ENCODE data around the gene CR2.
"Not testable (repeated sequence)": the region's sequence is repeated elsewhere in the genome, so short reads cannot be mapped to it uniquely, and the experiment has no call there.

The CR2 gene

DNA sequence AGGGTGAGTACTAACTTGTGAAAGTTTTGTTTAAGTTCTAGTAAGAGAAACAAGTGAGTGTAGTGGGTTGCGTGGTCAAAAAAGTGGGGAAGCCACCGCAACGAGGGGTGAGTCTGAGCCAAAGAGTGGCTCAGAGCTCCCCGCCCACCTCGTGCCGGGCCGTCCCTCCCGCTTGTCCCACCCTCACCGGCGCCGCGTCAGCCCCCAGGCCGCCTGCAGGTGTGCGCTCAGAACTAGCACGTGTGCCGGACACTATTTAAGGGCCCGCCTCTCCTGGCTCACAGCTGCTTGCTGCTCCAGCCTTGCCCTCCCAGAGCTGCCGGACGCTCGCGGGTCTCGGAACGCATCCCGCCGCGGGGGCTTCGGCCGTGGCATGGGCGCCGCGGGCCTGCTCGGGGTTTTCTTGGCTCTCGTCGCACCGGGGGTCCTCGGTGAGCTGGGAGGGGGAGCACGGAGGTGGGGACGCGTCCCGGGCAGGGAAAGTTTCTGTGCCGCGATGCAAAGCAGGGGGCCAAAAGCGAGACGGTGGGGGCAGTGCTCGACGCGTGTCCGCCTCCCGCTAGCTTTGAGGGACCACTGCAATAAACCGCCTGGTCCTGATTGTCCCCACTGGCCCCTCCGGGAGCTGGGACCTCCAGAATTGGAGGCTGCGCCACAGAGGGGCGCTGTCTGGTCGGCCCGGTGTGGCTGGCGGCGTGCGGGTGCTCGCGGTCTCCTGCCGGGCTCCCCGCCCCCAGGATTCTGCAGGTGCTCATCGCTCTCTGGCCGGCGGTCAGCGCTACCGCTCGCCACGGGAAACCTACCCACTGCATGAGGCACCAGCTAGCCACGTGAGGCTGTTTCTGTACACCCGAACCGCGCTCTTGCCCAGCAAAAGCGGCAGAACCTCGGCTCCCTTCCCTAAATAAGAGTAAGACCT, at the start of gene CR2:
Gene CR2 (plus strand): TSS at position 283 of the 919 bp plus-strand sequence. CDS start 91 bp downstream, at position 374.
- peak; percentile 17 for DNase-seq (ENCODE audit: low spot score)

DNA sequence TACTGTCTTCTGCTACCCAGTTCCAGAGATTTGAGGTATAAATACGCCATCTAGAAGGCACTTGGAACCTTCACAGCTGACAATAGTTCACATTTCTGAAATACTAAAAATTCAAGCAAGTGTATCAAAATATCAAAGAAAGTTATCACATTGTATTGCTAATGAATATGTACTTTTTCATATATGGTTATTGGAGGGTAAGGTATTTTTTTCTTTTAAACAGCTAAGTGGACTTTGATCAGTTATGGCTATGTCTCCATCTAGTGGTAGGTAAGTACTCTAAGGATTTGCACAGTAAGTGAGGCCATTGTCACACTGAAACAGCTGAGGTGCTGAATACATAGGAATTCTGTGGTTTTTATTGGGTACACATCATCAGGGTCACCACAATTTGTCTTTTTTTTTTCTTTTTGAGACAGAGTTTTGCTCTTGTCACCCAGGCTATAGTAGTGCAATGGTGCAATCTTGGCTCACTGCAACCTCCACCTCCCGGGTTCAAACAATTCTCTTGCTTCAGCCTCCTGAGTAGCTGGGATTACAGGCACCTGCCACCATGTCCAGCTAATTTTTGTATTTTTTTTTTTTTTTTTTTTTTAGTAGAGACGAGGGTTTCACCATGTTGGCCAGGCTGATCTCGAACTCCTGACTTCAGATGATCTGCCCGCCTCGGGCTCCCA, 49.1 kb upstream of the CR2 start:
- peak; percentile 68 for DNase-seq (ENCODE audit: low spot score)

- DNase-seq (ENCODE audit: low spot score) = no peak
Measured at GRCh38 chr1:207405814-207406213, 48.3 kb upstream of the CR2 start.

DNA sequence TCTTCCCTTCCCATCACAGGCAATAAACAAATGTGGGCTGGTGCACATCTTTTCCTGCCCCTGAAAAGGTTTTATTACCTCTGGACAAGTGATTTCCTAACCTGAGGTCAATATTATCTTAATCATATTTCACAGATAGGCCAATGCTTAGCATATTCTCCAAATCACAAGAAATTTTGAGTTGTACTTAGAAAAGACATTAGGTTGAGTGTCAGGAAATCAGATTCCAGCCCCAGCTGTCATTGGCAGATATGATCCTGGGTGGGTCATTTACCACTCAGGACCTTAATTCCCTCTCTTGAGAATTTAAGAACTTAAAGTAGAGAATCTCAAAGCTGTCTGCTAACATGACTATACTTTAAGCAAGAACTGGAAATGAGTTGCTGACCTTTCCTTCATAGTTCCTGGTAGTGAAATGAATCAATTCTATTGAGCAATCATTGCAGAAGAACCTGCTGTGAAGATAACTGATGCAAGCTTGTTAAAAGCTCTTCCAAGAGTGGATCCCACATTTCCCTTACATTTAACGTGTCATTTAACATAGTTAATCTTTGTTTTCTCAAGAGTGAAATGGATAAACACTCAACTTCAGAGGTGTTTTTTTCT, 46.4 kb upstream of the CR2 start:
- DNase-seq (ENCODE audit: low spot score) = peak; percentile 27

DNA sequence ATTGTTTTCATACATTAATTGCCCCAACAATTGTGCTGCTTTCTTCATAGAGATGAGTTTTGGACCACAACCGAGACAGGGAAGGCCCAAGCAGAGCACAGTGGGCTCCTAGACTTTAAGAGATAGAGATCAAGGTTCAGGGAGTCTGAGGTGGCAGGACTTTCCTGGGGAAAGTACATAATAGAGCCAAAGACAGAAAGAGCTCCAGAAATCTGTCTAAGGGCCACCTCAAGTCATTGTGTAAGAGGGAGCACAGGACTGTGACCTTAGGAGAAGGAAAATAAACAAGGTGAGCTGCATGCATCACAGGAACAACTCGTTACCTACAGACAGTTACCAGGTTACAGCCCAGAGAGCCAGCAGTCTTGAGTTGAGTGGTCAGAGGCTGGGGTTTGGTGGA, 41.3 kb upstream of the CR2 start:
- DNase-seq (ENCODE audit: low spot score) = no peak

- no peak for DNase-seq (ENCODE audit: low spot score)
Measured at GRCh38 chr1:207414606-207415108, 39.5 kb upstream of the CR2 start.

GRCh38 chr1:207417076-207417475, 37.1 kb upstream of the CR2 start:
- no peak for DNase-seq (ENCODE audit: low spot score)

- DNase-seq (ENCODE audit: low spot score) = no peak
Measured at GRCh38 chr1:207418351-207418750, 35.8 kb upstream of the CR2 start.

DNA sequence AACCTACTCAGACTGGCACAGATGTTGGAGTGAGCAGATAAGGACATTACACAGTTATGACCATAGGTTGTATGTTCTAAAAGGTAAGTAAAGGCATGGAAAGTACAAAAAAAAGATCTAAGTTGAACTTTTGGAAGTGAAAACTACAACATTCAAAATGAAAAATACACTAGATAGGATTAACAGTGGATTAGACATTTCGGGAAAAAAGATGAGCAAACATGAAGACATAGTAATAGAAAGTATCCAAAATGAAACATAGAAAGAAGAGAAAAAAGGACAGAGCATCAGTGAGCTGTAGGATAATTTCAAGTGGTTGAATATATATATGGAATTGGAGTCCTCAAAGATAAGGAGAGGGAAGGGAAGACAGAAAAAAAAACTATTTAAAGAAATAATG, 34.0 kb upstream of the CR2 start:
- no peak for DNase-seq (ENCODE audit: low spot score)

GRCh38 chr1:207421078-207421477, 33.0 kb upstream of the CR2 start:
- DNase-seq (ENCODE audit: low spot score) = no peak

- DNase-seq (ENCODE audit: low spot score) = no peak
Measured at GRCh38 chr1:207423560-207424292, 30.4 kb upstream of the CR2 start.

DNA sequence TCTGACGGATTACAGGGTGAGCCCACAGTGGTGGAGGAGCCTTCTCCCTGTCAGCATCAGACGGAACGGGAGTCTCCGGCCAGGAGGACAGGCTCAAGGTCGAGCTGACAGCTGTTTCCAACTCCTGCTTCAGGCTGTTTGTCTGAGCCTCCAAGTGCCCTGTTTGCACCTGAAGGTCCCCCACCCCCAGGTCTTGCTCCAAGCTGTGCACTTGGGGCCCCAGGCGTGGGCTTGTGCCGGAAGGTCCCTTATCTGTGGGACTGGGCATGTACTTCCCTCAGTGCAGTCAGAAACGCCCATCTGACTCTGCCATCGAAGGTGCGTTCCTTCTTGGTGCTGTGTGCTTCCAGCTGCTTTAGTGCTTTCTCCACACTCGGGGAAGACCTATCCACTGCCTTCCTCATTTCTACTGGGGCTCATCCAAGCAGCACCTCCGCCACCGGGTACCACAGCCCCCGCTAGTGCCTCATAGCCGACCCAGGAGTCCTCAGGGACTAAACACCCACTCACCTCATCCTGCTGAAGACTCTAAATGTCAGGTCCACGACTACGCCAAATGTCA, 29.5 kb upstream of the CR2 start:
- no peak for DNase-seq (ENCODE audit: low spot score)

DNA sequence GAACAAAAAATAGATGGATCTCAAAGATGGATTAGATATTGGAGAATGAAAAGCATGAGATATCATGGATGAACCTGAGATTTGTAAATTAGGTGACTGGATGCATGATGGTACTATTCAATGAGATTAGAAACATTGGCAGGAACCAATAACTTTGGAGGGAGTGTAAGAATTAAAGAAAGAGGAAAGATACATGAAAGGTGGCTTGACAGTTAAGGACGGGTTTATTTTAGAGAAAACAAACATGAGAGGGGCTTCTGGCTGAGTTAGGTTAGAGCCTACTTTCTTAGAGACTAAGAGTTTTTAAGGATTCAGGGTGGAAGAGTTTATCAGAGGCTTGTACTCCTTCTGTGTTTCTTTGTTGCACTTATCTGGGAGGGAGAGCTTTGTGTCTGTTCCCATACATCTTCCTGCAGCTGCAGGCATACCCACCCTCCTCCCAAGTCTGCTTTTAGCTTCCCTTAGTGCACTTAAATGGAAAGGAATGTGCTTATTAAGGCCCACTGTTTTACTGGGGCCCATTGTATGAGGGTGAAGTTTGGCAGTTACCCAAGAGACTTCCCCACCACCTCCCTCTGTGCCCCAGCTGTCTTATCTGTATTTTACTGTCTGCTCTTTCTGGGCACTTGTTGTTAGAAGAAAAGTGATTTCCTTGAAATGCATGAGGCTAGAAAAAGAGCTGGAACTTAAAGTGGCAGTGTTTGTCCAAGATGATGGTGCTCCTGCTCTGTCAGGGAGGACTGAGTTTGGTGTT, 26.1 kb upstream of the CR2 start:
- no peak for DNase-seq (ENCODE audit: low spot score)

- no peak for DNase-seq (ENCODE audit: low spot score)
Measured at GRCh38 chr1:207428783-207429182, 25.3 kb upstream of the CR2 start.

- no peak for DNase-seq (ENCODE audit: low spot score)
Measured at GRCh38 chr1:207429963-207430362, 24.2 kb upstream of the CR2 start.

GRCh38 chr1:207430602-207431001, 23.5 kb upstream of the CR2 start:
- no peak for DNase-seq (ENCODE audit: low spot score)

- DNase-seq (ENCODE audit: low spot score) = no peak
Measured at GRCh38 chr1:207431508-207431907, 22.6 kb upstream of the CR2 start.

GRCh38 chr1:207433435-207433834, 20.7 kb upstream of the CR2 start:
- no peak for DNase-seq (ENCODE audit: low spot score)

- DNase-seq (ENCODE audit: low spot score) = not testable (repeated sequence)
Measured at GRCh38 chr1:207436746-207437145, 17.4 kb upstream of the CR2 start.

GRCh38 chr1:207440626-207441025, 13.5 kb upstream of the CR2 start:
- no peak for DNase-seq (ENCODE audit: low spot score)
